ENCODE measurements around the gene NEU4.
"Not testable (repeated sequence)": the region's sequence is repeated elsewhere in the genome, so short reads cannot be mapped to it uniquely, and the experiment has no call there.

The NEU4 gene

DNA sequence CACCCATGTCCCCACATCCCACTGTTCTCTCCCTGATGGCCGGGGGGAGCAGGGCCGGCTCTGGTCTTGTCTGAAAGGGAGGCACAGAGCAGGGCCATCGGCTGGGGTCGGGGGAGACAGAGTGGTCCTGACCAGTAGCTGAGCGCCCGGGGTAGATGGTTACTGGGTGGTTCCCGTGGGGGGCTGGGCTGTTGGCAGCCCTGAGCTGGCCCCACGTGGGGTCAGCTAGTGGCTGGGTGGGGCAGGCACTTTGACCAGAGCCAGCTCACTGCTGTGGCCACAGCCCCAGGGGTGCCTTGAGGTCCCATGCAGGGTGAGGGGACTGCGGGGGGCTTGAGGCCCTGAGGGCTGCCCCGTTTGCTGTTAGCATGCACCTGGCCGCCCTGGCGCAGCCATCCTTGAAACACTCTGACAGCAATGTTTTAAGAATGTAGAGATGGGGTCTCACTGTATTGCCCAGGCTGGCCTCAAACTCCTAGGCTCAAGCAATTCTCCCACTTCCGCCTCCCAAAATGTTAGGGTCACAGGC, 12.3 kb upstream of the NEU4 start:
- no peak for DNase-seq (ENCODE audit: low read depth)
- TF ChIP-seq CTCF (IDR thresholded peaks at IDR 0.05; ENCODE audit: insufficient read depth, low read depth, low read length, missing control alignments): no peak
- H3K4me3 ChIP-seq (ENCODE audit: low read length): no peak overlapping the region

DNA sequence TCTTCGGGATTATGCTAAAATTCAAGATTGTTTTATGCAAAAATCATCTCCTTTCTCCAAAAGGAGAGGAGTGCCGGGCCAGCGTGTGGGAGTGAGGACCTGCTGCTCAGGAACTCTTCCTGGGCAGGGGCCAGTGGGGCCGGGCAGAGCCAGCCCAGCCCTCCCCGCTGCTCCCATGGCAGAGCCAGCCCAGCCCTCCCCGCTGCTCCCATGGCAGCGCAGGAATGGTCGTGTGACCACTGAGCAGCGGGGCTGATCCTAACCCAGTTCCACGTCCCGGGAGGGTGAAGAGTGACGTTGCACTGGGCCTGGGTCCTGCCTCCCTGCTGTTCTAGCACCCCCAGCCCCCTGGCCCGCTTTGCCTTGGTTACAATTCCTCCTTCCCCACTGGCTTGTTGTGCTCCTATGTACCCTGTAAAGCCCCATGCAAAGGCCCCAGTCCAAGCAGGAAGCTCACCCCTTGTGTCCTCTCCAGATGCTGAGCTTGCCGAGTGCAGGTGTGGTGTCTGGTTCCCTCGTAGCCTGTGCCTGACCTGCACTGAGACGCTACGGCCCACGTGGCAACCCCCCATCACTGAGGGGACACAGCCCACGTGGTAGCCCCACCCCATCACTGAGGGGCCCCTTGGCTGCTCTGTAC, 11.4 kb upstream of the NEU4 start:
- DNase-seq (ENCODE audit: low read depth): no peak
- no peak for TF ChIP-seq CTCF (IDR thresholded peaks at IDR 0.05; ENCODE audit: insufficient read depth, low read depth, low read length, missing control alignments)
- H3K4me3 ChIP-seq (ENCODE audit: low read length): no peak overlapping the region

GRCh38 chr2:241798081-241798630, 10.8 kb upstream of the NEU4 start:
- no peak for TF ChIP-seq CTCF (IDR thresholded peaks at IDR 0.05; ENCODE audit: insufficient read depth, low read depth, low read length, missing control alignments)
- no peak for DNase-seq (ENCODE audit: low read depth)
- no peak overlapping the region for H3K4me3 ChIP-seq (ENCODE audit: low read length)

DNA sequence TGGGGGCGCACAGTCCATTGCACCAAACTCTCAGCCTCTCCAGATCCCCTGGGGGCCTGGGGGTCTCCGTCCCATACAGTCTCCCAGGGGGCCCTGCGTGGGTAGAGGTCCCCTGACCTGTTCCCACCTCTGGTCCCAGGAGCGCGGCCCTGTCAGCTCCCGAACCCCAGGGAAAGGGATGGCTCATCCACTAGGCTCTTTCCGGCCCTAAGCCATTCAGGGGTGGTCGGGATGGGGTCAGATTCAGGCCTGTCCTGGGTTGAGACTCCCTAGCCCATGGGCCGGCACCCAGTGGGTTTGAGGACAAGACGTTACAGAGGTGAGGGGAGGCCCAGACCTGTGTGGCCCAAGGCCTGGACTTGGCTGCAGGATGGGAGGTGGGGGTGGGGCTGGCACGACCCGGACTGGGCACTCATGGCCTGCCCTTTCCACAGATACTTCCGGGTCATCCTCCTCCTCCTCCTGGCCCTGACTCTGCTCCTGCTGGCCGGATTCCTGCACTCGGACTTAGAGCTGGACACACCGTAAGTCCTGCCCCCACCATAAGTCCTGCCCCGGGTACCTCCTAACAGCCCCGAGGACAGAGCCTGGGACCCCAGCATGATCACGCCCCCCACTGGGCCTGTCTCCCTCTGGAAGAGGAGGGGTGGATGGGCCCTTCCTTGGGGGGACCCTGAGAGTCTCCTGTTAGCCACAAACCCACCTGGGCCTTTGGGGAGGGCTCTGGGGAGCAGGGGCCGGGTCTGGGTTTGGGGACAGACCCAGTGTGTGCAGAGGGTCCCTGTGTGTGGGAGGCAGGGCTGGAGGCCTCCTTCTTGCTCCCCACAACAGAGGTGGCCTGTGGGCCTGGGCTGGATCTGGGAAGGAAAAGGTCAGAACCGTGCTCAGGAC, 10.1 kb upstream of the NEU4 start:
- no peak overlapping the region for H3K4me3 ChIP-seq (ENCODE audit: low read length)
- no peak for TF ChIP-seq CTCF (IDR thresholded peaks at IDR 0.05; ENCODE audit: insufficient read depth, low read depth, low read length, missing control alignments)
- no peak for DNase-seq (ENCODE audit: low read depth)

DNA sequence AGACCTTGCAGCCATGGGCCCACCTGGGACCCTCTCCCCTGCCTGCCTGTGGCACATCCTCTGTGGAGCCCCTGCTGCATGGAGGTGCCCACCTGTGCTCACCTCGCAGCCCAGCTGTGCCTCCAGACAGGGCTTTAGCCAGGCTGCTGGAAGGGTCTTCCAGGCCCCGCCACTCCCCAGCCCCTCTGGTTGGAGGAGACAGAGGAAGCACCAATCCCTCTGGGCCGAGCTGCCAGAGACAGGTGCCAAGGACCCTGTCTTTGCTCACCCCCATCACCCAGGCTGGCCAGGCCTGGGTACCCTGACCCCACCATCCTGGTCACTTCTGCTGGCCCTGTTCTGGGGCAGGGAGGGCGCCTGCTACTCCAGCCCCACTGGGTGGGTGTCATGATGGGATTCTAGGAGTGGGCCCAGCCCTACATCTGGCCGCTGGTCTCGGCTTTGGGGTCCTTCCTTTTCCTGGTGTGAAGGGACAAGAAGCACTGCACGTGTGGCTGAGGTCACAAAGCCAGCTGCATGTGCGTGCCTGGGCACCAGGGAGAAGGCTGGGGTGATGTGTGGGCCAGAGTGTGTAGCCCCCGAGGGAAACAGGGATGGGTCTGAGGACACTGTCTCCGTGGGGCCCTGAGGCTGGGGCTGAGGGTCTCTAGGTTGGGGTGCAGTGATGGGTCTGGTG, 9.3 kb upstream of the NEU4 start:
- DNase-seq (ENCODE audit: low read depth): no peak
- no peak overlapping the region for H3K4me3 ChIP-seq (ENCODE audit: low read length)
- TF ChIP-seq CTCF (IDR thresholded peaks at IDR 0.05; ENCODE audit: insufficient read depth, low read depth, low read length, missing control alignments): no peak

- not testable (repeated sequence) for DNase-seq (ENCODE audit: low read depth); H3K4me3 ChIP-seq (ENCODE audit: low read length)
Measured at GRCh38 chr2:241800198-241800903, 8.6 kb upstream of the NEU4 start.

Data from epithelial cell of esophagus (primary cell).